Thyroid gland (tissue), 4 donors: Measurements from ENCODE around the gene COX5B. TPM values are rescaled to one million over a fixed set of nuclear protein-coding genes. Genes with fewer than 3 reads are reported as not detected.
"Not testable (repeated sequence)": the region's sequence is repeated elsewhere in the genome, so short reads cannot be mapped to it uniquely, and the experiment has no call there.

Experiments
- DNase-seq, 2 donors: peaks; one replicate each; pipeline ENCODE4 v3.0.0-alpha.2; 2019
- H3K27ac ChIP-seq, 3 donors: fragments of 200-600 bp; sonication (generic); 1 replicate in 2 of 3; 2 replicates in 1 of 3; pipeline ENCODE4 v1.5.1; 2016 to 2019; ENCODE audit warnings: mild to moderate bottlenecking in 1 of 3, moderate library complexity in 1 of 3
- H3K27me3 ChIP-seq: fragments of 200-600 bp; sonication (generic); one replicate; pipeline ENCODE4 v1.5.1; 2019
- H3K36me3 ChIP-seq, 2 donors: fragments of 200-600 bp; sonication (generic); one replicate each; pipeline ENCODE4 v1.5.1; 2016 to 2019
- H3K4me1 ChIP-seq, 2 donors: fragments of 200-600 bp; sonication (generic); one replicate each; pipeline ENCODE4 v1.5.1; 2017 to 2019
- H3K4me3 ChIP-seq, 3 donors: fragments of 200-600 bp; sonication (generic); replicated peaks in 1 of 3; 1 replicate in 2 of 3; 2 replicates in 1 of 3; pipeline ENCODE4 v1.5.1; 2016; ENCODE audit warnings: mild to moderate bottlenecking in 1 of 3
- H3K9me3 ChIP-seq: fragments of 200-600 bp; sonication (generic); one replicate; pipeline ENCODE4 v1.5.1; 2017
- POLR2A ChIP-seq, 2 donors: fragments of 450-650 bp; IDR thresholded peaks; one replicate each; pipeline ENCODE4 v1.6.1; 2017; ENCODE audit warnings: antibody characterized with exemption in 2 of 2, mild to moderate bottlenecking in 2 of 2, moderate library complexity in 1 of 2
- WGBS, 2 donors: methylation state at CpG; one replicate each; pipeline ENCODE4 v1.1.5; 2017; 5-methylcytosine and 5-hydroxymethylcytosine counted together
- intact Hi-C: fragments of 100-400 bp; cut with DNase I; formaldehyde crosslinking; loops from one replicate; pipeline ENCODE4 v1.15.1; 2023
- total RNA-seq, 4 donors: library from RNA; depleted of rRNA; stranded (reverse); fragments of >200 nt; gene quantifications; one replicate each; pipeline ENCODE4 v1.2.3, GENCODE V29; 2016
- TF ChIP-seq, protein P1 (sequence below), 6 experiments: fragments of 200-600 bp in 3 of 6; fragments of 450-650 bp in 3 of 6; sonication (generic) in 3 of 6; IDR thresholded peaks; one replicate each; pipeline ENCODE4 v1.5.1; 2016 to 2019; ENCODE audit warnings: antibody characterized with exemption in 6 of 6, mild to moderate bottlenecking in 2 of 6, inconsistent platforms in 1 of 6, moderate library complexity in 1 of 6

COX5B gene, protein sequence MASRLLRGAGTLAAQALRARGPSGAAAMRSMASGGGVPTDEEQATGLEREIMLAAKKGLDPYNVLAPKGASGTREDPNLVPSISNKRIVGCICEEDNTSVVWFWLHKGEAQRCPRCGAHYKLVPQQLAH
- 100 to 1,000 TPM; 216 to 731 (median 586) TPM for total RNA-seq

DNA sequence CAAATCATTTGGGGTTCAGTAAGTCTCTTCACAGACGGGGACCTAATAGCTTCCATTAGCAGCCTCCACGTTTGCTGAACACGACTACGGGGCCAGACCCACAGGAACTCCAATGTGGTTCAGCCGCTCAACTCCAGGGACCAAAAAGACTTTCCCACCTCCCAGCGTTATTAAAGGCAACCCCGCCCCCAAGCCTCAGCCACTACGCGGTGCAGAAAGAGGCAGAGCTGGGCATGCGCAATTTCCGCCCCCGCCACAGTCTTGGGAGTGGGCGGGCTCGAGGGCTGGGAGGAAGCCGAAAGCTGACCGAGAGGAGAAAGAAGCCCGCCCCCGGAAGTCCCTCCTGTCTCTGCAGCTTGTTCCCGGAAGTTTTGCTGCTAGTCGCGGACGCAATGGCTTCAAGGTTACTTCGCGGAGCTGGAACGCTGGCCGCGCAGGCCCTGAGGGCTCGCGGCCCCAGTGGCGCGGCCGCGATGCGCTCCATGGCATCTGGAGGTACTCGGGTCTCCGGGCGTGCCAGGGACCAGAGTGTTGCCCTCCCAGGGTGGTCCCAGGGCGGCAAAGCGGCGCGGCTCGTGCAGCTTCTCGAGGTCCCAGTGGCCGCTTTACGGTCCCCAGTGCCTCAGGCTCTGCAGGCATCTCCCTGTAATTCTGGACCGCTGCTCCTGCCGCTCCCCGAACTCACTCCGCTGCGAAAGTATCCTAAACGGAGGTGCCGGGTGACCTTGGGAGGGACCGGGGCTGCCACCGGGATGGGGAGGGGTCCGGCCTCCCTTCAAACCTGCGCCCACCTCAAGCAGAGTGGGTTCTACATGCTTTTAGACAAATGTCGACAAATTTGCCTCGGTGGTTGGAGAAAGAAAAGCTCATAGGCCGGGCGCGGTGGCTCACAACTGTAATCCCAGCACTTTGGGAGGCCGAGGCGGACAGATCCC, at the start of gene COX5B:
Gene COX5B, plus strand, starts transcription at position 368 of the 935 bp plus-strand sequence. Its CDS starts 25 bp downstream, at position 393.
- DNase-seq, result peak; percentile 99
- H3K4me1 ChIP-seq, result peaks cover 12 to 21% of the 10 kb centered on the region in 2 donors
- H3K27me3 ChIP-seq, result no peaks in the 10 kb centered on the region
- peak within 1 kb of the TSS; percentile 50 to 95 (median 95) for H3K4me3 ChIP-seq
- peak; percentile 36 to 94 for TF ChIP-seq POLR2A (IDR thresholded peaks at IDR 0.05)
- TF ChIP-seq, protein P1, sequence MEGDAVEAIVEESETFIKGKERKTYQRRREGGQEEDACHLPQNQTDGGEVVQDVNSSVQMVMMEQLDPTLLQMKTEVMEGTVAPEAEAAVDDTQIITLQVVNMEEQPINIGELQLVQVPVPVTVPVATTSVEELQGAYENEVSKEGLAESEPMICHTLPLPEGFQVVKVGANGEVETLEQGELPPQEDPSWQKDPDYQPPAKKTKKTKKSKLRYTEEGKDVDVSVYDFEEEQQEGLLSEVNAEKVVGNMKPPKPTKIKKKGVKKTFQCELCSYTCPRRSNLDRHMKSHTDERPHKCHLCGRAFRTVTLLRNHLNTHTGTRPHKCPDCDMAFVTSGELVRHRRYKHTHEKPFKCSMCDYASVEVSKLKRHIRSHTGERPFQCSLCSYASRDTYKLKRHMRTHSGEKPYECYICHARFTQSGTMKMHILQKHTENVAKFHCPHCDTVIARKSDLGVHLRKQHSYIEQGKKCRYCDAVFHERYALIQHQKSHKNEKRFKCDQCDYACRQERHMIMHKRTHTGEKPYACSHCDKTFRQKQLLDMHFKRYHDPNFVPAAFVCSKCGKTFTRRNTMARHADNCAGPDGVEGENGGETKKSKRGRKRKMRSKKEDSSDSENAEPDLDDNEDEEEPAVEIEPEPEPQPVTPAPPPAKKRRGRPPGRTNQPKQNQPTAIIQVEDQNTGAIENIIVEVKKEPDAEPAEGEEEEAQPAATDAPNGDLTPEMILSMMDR (IDR thresholded peaks at IDR 0.05), result peak in 1 of 6 experiments; percentile 9
- intact Hi-C loops, result no loop called here
- peaks cover 17 to 22% of the 10 kb centered on the region in 2 donors for H3K36me3 ChIP-seq
- WGBS, 2 donors, result 2 to 3% methylated on average over 15 to 23 of the region's 63 CpGs
- H3K9me3 ChIP-seq, result no peaks in the 10 kb centered on the region
- H3K27ac ChIP-seq, result peak within 1 kb of the TSS; percentile 81 to 88 (median 85)

DNA sequence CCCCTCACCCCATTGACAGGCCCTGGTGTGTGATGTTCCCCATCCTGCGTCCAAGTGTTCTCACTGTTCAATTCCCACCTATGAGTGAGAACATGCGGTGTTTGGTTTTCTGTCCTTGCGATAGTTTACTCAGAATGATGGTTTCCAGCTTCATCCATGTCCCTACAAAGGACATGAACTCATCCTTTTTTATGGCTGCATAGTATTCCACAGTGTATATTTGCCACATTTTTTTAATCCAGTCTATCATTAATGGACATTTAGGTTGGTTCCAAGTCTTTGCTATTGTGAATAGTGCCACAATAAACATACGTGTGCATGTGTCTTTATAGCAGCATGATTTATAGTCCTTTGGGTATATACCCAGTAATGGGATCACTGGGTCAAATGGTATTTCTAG, 49.7 kb upstream of the COX5B start:
- DNase-seq, H3K4me3 ChIP-seq, H3K27ac ChIP-seq, H3K4me1 ChIP-seq, H3K36me3 ChIP-seq, H3K9me3 ChIP-seq, H3K27me3 ChIP-seq: not testable (repeated sequence)
- 94 to 97% methylated on average over 4 of the region's 4 CpGs for WGBS, 2 donors
- intact Hi-C loops, result loop anchor here (10.0 kb wide), 1 partner anchor 99 kb away; no protein-coding TSS in a partner anchor

DNA sequence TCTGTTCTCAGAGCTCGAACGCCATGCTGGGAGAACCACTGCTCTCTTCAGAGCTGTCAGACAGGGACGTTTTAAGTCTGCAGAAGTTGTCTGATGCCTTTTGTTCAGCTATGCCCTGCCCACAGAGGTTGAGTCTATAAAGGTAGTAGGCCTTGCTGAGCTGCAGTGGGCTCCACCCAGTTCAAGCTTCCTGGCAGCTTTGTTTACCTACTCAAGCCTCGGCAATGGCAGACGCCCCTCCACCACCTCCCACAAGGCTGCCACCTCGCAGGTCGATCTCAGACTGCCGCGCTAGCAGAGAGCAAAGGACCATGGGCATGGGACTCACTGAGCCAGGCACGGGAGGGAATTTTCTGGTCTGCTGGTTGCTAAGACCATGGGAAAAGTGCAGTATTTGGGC, 44.3 kb upstream of the COX5B start:
- H3K27me3 ChIP-seq, intact Hi-C loops, H3K9me3 ChIP-seq: not testable (repeated sequence)

DNA sequence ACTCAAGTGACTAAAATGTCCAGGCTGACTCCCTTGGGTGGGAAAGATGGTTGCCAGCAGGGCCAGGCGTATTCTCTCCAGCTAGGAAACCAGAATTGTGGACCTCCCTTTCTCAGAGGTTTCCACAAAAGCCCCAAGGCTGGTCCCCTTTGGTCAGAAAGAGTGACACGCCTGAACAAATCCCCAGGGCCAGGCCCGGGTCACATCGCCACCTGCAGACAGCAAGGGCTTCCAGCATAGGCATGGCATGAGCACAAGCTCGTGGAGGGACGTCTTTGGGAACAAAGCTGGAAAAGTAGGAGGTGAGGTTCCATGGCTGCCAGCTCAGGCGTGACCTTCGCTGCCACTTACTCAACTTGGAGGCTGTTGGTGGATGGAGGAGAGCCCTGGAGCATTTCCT, 40.8 kb upstream of the COX5B start:
- H3K4me3 ChIP-seq, intact Hi-C loops: not testable (repeated sequence)

More for the DNA sequence above, 44.3 kb upstream of the COX5B start:
- not testable (repeated sequence) for DNase-seq, H3K4me1 ChIP-seq, H3K27ac ChIP-seq, H3K4me3 ChIP-seq, H3K36me3 ChIP-seq
- 89% methylated on average over 3 of the region's 10 CpGs; no CpG with 5 or more reads in 1 of the 2 donors for WGBS, 2 donors

DNA sequence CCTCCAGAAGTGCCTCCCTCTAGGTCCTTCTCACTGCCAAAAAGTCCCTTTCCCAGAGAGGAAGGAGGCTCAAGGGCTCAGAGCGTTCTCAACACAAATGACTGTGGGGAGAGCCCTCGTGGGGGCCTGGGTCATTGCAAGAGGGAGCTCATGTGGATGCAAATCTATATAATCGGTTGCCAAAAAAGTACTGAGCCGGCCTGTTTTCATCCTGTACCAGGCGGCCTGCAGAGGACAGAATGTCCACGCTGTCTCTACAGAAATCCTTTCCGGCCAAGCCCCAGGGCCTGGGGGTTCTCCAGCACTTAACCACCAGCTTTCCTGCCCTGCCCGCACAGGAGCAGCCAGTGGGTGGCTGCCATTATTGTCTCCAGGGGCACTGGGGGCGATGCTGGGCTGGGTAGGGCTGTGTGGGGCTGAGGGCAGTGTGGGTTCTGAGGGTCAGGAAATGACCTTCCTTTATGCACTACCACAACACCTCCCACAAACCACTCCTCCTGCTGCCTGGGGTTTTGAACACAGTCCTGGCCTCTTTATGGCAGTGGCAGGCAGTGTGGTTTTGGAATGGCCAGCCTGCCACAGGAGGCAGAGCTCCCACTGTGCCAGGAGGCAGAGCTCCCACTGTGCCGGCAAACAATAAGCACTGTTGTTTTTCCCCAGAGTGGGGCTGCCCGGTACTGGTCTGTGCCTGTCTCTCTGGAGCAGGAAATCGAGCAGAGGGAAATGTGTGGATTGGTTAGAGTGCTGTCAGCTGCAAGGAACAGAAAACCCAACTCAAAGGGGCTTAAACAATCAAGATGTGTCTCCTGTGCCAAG, 40.1 kb upstream of the COX5B start:
- H3K9me3 ChIP-seq, H3K36me3 ChIP-seq, H3K4me3 ChIP-seq, H3K27me3 ChIP-seq, H3K27ac ChIP-seq, H3K4me1 ChIP-seq, intact Hi-C loops: not testable (repeated sequence)
- DNase-seq, result peak; percentile 6 to 7
- no CpG with 5 or more reads among the region's 12 CpGs for WGBS, 2 donors

More for the DNA sequence above, 40.8 kb upstream of the COX5B start:
- H3K27me3 ChIP-seq, DNase-seq, H3K36me3 ChIP-seq, H3K27ac ChIP-seq, H3K9me3 ChIP-seq, H3K4me1 ChIP-seq: not testable (repeated sequence)
- WGBS, 2 donors, result no CpG with 5 or more reads among the region's 8 CpGs

DNA sequence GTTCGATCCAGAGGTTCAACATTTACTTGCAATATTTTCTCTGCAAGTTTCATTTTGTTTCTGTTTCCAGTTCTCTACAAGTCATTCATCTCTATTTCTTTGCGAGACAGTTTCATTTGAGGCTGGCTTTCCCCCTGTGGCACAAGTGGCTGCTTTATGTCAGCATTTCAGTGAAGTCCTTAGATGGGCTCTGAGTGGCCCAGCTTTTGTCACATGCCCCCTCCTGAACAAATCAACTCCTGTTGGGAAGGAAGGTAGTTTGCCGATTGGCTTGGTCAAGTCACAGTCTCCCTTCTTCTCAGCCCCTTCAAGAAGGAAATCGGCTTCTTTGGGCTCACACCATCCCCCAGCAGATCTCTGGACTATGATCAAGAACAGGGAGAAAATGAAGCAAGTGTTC, 37.1 kb upstream of the COX5B start:
- H3K27me3 ChIP-seq, H3K9me3 ChIP-seq, DNase-seq, H3K4me3 ChIP-seq, intact Hi-C loops, H3K27ac ChIP-seq, H3K4me1 ChIP-seq, H3K36me3 ChIP-seq: not testable (repeated sequence)
- 81 to 84% methylated on average over 2 to 3 of the region's 4 CpGs for WGBS, 2 donors

DNA sequence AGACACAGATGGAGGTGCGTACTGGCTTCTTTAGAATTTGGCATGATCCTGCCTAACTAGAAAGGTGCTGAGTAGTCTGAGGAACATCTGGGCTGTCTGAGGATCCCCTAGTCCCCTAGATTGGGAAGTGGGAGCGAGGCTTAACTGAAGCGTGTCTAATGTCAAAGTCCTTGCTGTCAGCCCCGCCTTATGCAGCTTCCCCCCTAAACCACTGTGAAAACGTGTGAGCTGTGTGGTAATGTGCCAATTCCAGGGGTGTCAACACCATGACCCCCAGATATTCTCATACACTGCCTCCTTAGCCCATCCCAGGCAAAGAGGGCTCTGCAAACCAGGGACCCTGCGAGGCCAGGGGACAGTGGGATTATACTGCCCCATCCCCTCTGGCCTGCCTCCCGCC, 34.0 kb upstream of the COX5B start:
- H3K4me1 ChIP-seq, H3K27ac ChIP-seq, H3K9me3 ChIP-seq, H3K4me3 ChIP-seq, H3K36me3 ChIP-seq, DNase-seq, H3K27me3 ChIP-seq, intact Hi-C loops: not testable (repeated sequence)
- WGBS, 2 donors, result no CpG with 5 or more reads among the region's 7 CpGs

DNA sequence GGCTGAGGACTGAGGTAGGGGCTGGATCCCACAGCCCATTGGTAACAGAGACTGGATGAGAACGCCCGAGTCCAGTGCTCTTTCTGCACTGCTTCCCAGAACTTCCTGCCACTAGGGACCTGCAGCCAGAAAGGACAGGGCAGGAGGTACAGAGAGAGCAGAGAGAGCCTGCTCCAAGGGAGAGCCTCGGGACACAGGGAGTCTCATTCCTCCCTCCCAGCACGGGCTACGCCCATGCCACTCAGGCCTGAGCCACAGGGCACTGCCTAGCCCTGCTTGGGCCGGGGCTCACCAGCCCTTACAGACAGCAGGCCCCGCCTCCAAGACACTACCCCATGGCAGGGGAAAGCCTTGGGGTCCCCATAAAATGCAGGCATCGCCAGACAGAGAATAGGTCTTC, 30.1 kb upstream of the COX5B start:
- intact Hi-C loops, H3K27me3 ChIP-seq, H3K27ac ChIP-seq, H3K9me3 ChIP-seq, H3K36me3 ChIP-seq, H3K4me3 ChIP-seq, DNase-seq, H3K4me1 ChIP-seq: not testable (repeated sequence)
- no CpG with 5 or more reads among the region's 8 CpGs for WGBS, 2 donors
